ENCODE results near the gene RNF152.

DNA sequence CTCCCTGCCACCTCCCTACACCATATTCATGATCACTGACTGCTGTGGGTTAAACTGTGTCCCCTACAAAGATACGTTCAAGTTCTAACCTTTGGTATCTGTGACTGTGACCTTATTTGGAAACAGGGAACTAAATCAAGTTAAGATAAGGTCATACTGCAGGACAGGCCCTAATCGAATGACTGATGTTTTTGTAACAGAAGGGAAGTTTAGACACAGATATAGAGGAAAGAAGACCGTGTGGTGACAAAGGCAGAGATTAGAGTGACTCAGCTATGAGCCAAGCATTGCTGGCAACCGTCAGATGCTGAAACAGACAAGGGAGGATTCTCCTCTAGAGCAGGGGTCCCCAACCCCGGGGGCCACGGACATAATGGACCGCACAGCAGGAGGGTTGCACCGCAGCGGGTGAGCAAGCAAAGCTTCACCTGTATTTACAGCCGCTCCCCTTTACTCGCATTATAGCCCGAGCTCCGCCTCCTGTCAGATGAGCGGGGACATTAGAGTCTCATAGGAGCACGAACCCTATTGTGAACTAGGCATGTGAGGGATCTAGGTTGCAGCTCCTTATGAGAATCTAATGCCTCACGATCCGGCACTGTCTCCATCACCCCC lies 28.9 kb upstream of the RNF152 start:
- TF ChIP-seq, protein P1, sequence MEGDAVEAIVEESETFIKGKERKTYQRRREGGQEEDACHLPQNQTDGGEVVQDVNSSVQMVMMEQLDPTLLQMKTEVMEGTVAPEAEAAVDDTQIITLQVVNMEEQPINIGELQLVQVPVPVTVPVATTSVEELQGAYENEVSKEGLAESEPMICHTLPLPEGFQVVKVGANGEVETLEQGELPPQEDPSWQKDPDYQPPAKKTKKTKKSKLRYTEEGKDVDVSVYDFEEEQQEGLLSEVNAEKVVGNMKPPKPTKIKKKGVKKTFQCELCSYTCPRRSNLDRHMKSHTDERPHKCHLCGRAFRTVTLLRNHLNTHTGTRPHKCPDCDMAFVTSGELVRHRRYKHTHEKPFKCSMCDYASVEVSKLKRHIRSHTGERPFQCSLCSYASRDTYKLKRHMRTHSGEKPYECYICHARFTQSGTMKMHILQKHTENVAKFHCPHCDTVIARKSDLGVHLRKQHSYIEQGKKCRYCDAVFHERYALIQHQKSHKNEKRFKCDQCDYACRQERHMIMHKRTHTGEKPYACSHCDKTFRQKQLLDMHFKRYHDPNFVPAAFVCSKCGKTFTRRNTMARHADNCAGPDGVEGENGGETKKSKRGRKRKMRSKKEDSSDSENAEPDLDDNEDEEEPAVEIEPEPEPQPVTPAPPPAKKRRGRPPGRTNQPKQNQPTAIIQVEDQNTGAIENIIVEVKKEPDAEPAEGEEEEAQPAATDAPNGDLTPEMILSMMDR (IDR thresholded peaks at IDR 0.05): no peak
- no peak for TF ChIP-seq EZH2 (IDR thresholded peaks at IDR 0.05)
- no peak for TF ChIP-seq EZH2phosphoT487 (IDR thresholded peaks at IDR 0.05)
